PC-3 (cell line): ENCODE results near the gene LGR4. TPM values are rescaled to one million over a fixed set of nuclear protein-coding genes. Genes with fewer than 3 reads are reported as not detected.
A peak's percentile ranks its signal among the peaks of the same experiment; 100 is the strongest.

Experiments
- ATAC-seq: fragments of 200-7000 bp; cut with Tn5 transposase; 2 replicates; pipeline ENCODE4 v1.9.1; 2020; ENCODE audit warnings: mild to moderate bottlenecking, moderate library complexity
- BruUV-seq: library from RNA; stranded (reverse); fragments of 400-500 nt; replicated peaks from 2 replicates; lab custom pipeline; 2021; lab: Mats Ljungman, UMichigan
- CTCF ChIA-PET: fragments of 300-600 bp; sonication (Branson Sonifier 250); formaldehyde crosslinking; loops from one replicate; lab custom pipeline; 2022; ENCODE audit warnings: antibody characterized with exemption; lab: Charles Lee
- POLR2A ChIA-PET: fragments of 300-600 bp; sonication (Branson Sonifier 250); formaldehyde crosslinking; loops from one replicate; lab custom pipeline; 2022; ENCODE audit warnings: antibody characterized with exemption; ENCODE audit not compliant: unreplicated experiment; lab: Charles Lee
- DNase-seq: peaks from one replicate; pipeline ENCODE4 v3.0.0-alpha.2; 2015
- H2AFZ ChIP-seq: fragments of 300-600 bp; sonication (generic); 2 replicates; pipeline ENCODE4 v1.6.0; 2016; ENCODE audit warnings: antibody characterized with exemption, low read length
- H3F3A ChIP-seq: fragments of 300-600 bp; sonication (generic); one replicate; pipeline ENCODE4 v1.6.0; 2017; ENCODE audit warnings: antibody characterized with exemption, low read length, control low read depth, mild to moderate bottlenecking; ENCODE audit not compliant: unreplicated experiment
- H3K27ac ChIP-seq: fragments of 300-600 bp; sonication (generic); 2 replicates; pipeline ENCODE4 v1.5.1; 2016; ENCODE audit warnings: mild to moderate bottlenecking, low read length
- H3K27me3 ChIP-seq: fragments of 300-600 bp; sonication (generic); 2 replicates; pipeline ENCODE4 v1.6.1; 2016; ENCODE audit warnings: low read length, mixed read lengths
- H3K36me3 ChIP-seq: fragments of 300-600 bp; sonication (generic); 2 replicates; pipeline ENCODE4 v1.6.1; 2016; ENCODE audit warnings: low read depth, mixed run types, low read length, mixed read lengths
- H3K4me1 ChIP-seq: fragments of 300-600 bp; sonication (generic); 2 replicates; pipeline ENCODE4 v1.5.1; 2016; ENCODE audit warnings: low read length; ENCODE audit not compliant: insufficient read depth
- H3K4me2 ChIP-seq: fragments of 300-600 bp; sonication (generic); 2 replicates; pipeline ENCODE4 v1.6.0; 2016; ENCODE audit warnings: low read length
- H3K4me3 ChIP-seq: fragments of 300-600 bp; sonication (generic); 2 replicates; pipeline ENCODE4 v1.5.1; 2016; ENCODE audit warnings: mild to moderate bottlenecking, low read length, mixed read lengths
- H3K79me2 ChIP-seq: fragments of 300-600 bp; sonication (generic); 2 replicates; pipeline ENCODE4 v1.6.1; 2017; ENCODE audit warnings: low read length, mixed read lengths
- H3K9ac ChIP-seq: fragments of 300-600 bp; sonication (generic); 2 replicates; pipeline ENCODE4 v1.6.0; 2016; ENCODE audit warnings: mild to moderate bottlenecking, low read length
- H3K9me2 ChIP-seq: fragments of 300-600 bp; sonication (generic); replicated peaks from 2 replicates; pipeline ENCODE4 v1.6.1; 2016; ENCODE audit warnings: mixed run types, low read length, mixed read lengths
- H3K9me3 ChIP-seq: fragments of 300-600 bp; sonication (generic); 2 replicates; pipeline ENCODE4 v1.6.1; 2016; ENCODE audit warnings: low read length, mixed read lengths
- H4K20me1 ChIP-seq: fragments of 300-600 bp; sonication (generic); 2 replicates; pipeline ENCODE4 v1.6.1; 2016; ENCODE audit warnings: low read length, mixed read lengths
- CTCF ChIP-seq: fragments of 300-600 bp; sonication (generic); conservative IDR thresholded peaks from 2 replicates; pipeline ENCODE4 v1.5.1; 2017; ENCODE audit warnings: antibody characterized with exemption, low read depth, mild to moderate bottlenecking, low read length
- EZH2 ChIP-seq: fragments of 300-600 bp; sonication (generic); IDR thresholded peaks from one replicate; pipeline ENCODE4 v1.6.1; 2017; ENCODE audit warnings: antibody characterized with exemption, mild to moderate bottlenecking, low read length; ENCODE audit not compliant: unreplicated experiment
- EZH2phosphoT487 ChIP-seq: fragments of 300-600 bp; sonication (generic); IDR thresholded peaks from 2 replicates; pipeline ENCODE4 v1.6.1; 2018; ENCODE audit warnings: mild to moderate bottlenecking, antibody characterized with exemption, low read length, borderline replicate concordance
- intact Hi-C: fragments of 100-400 bp; cut with micrococcal nuclease; formaldehyde crosslinking; loops from 2 replicates; pipeline ENCODE4 v1.9.0; 2023
- total RNA-seq: library from RNA; depleted of rRNA; stranded (reverse); fragments of >200 nt; gene quantifications from 2 replicates; pipeline ENCODE4 v1.2.3, GENCODE V29; 2014

The LGR4 gene
- total RNA-seq, 1 experiment from 2014 or later, result 13.5 TPM

- POLR2A ChIA-PET, result interaction anchor here (0.9 kb wide), 1 partner anchor 29 kb away, joined by 9 read pairs; no protein-coding TSS in a partner anchor
- peak; percentile 76 for ATAC-seq
- TF ChIP-seq CTCF, result peak; percentile 88
- TF ChIP-seq EZH2, result no peak
- no peak for TF ChIP-seq EZH2phosphoT487
- 0 out of 2 replicates have a peak, but pooled peaks cover 2% of the 10 kb centered on the region for H3K36me3 ChIP-seq
- intact Hi-C loops, result loop anchor here (1.0 to 5.0 kb wide), 4 partner anchors 190 to 734 kb away; no protein-coding TSS in a partner anchor
- H3K4me2 ChIP-seq, result no peak overlapping the region
- H3K79me2 ChIP-seq, result no peaks in the 10 kb centered on the region
- H3K4me1 ChIP-seq, result no peaks in the 10 kb centered on the region
- no peaks in the 10 kb centered on the region for H3K9me2 ChIP-seq
- no peaks in the 10 kb centered on the region for H3K9me3 ChIP-seq
- CTCF ChIA-PET, result interaction anchor here (0.6 to 2.3 kb wide), 8 partner anchors 14 to 302 kb away, joined by 3 to 20 read pairs (median 6); partner anchors contain the start of gene LGR4
- H2AFZ ChIP-seq, result no peak overlapping the region
- no peak overlapping the region for H3K9ac ChIP-seq
- H3K4me3 ChIP-seq, result no peak overlapping the region
- H3K27ac ChIP-seq, result no peak overlapping the region
- peak; percentile 85 for DNase-seq
- H3K27me3 ChIP-seq, result no peaks in the 10 kb centered on the region
- H4K20me1 ChIP-seq, result no peaks in the 10 kb centered on the region
- no TSS peak for BruUV-seq
- H3F3A ChIP-seq, result no peaks in the 10 kb centered on the region
These were observed 13.6 kb upstream of the LGR4 start for GRCh38 chr11:27485930-27486773.

- no peak overlapping the region for H3K9ac ChIP-seq
- DNase-seq, result no peak
- H3K9me2 ChIP-seq, result no peaks in the 10 kb centered on the region
- TF ChIP-seq CTCF (no peak), EZH2 (no peak), EZH2phosphoT487 (no peak)
- no peaks in the 10 kb centered on the region for H4K20me1 ChIP-seq
- BruUV-seq, result no TSS peak
- no peaks in the 10 kb centered on the region for H3K4me1 ChIP-seq
- H3F3A ChIP-seq, result no peaks in the 10 kb centered on the region
- no peaks in the 10 kb centered on the region for H3K27me3 ChIP-seq
- POLR2A ChIA-PET, result interaction anchor here (0.7 kb wide), 1 partner anchor 10 kb away, joined by 9 read pairs; the partner anchor contains the start of gene LGR4
- intact Hi-C loops, result no loop called here
- CTCF ChIA-PET, result no interaction called here
- no peak overlapping the region for H3K4me2 ChIP-seq
- H2AFZ ChIP-seq, result no peak overlapping the region
- no peak overlapping the region for H3K27ac ChIP-seq
- no peaks in the 10 kb centered on the region for H3K36me3 ChIP-seq
- no peak overlapping the region for H3K4me3 ChIP-seq
- no peaks in the 10 kb centered on the region for H3K79me2 ChIP-seq
- no peak for ATAC-seq
- H3K9me3 ChIP-seq, result no peaks in the 10 kb centered on the region
These were observed 10.2 kb upstream of the LGR4 start for GRCh38 chr11:27482793-27483192.

- Histone ChIP-seq H3K27ac (no peak overlapping the region), H3F3A (no peaks in the 10 kb centered on the region)
- POLR2A ChIA-PET, result interaction anchor here (0.7 kb wide), 1 partner anchor 10 kb away, joined by 9 read pairs; the partner anchor contains the start of gene LGR4
These were observed 9.4 kb upstream of the LGR4 start for GRCh38 chr11:27481992-27482391.

More at GRCh38 chr11:27481992-27482391, 9.4 kb upstream of the LGR4 start:
- Histone ChIP-seq H2AFZ (no peak overlapping the region), H3K36me3 (no peaks in the 10 kb centered on the region), H4K20me1 (no peaks in the 10 kb centered on the region), H3K4me1 (no peaks in the 10 kb centered on the region), H3K4me2 (no peak overlapping the region), H3K79me2 (no peaks in the 10 kb centered on the region), H3K9ac (no peak overlapping the region), H3K9me2 (no peaks in the 10 kb centered on the region), H3K27me3 (no peaks in the 10 kb centered on the region), H3K4me3 (no peak overlapping the region), H3K9me3 (no peaks in the 10 kb centered on the region)
- no peak for DNase-seq
- intact Hi-C loops, result no loop called here
- no TSS peak for BruUV-seq
- CTCF ChIA-PET, result no interaction called here
- ATAC-seq, result no peak
- TF ChIP-seq EZH2phosphoT487 (no peak), EZH2 (no peak), CTCF (no peak)
